Adrenal gland (tissue), 5 donors: ENCODE measurements around the gene ANKS1B.

ENCODE experiments used
- POLR2A ChIP-seq, 2 donors: fragments of 450-650 bp; IDR thresholded peaks; one replicate each; pipeline ENCODE4 v1.6.1; 2017; ENCODE audit warnings: antibody characterized with exemption in 2 of 2, mild to moderate bottlenecking in 2 of 2, moderate library complexity in 1 of 2
- TF ChIP-seq, protein P1 (sequence below), 6 experiments: fragments of 450-650 bp in 4 of 6; fragments of 200-600 bp in 2 of 6; sonication (generic) in 1 of 6; IDR thresholded peaks; 1 replicate in 5 of 6; 2 replicates in 1 of 6; pipeline versions ENCODE4 v1.5.1 to v1.8.0; 2016 to 2021; ENCODE audit warnings: antibody characterized with exemption in 6 of 6, mild to moderate bottlenecking in 2 of 6, moderate library complexity in 1 of 6
- donor health status: DM: no; HTN: no; CAD: no.

DNA sequence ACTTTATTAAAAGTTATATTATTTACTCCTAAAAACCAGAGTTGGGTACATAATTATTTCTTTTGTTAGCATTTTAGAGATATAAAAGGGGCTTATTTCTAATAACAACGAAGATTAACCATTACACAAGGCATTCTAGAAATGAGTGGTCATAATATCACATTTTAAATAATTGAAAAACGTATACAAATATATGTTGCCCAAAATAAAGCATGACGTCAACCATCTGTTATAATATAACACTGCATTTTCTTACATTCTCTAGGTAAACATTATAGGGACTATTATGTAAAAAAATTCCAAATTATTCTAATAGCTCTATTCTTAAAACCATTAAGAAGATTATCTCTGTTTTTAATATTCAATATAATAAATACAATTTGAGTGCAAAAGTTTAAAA lies 792.2 kb downstream of the ANKS1B start:
- TF ChIP-seq, protein P1, sequence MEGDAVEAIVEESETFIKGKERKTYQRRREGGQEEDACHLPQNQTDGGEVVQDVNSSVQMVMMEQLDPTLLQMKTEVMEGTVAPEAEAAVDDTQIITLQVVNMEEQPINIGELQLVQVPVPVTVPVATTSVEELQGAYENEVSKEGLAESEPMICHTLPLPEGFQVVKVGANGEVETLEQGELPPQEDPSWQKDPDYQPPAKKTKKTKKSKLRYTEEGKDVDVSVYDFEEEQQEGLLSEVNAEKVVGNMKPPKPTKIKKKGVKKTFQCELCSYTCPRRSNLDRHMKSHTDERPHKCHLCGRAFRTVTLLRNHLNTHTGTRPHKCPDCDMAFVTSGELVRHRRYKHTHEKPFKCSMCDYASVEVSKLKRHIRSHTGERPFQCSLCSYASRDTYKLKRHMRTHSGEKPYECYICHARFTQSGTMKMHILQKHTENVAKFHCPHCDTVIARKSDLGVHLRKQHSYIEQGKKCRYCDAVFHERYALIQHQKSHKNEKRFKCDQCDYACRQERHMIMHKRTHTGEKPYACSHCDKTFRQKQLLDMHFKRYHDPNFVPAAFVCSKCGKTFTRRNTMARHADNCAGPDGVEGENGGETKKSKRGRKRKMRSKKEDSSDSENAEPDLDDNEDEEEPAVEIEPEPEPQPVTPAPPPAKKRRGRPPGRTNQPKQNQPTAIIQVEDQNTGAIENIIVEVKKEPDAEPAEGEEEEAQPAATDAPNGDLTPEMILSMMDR (IDR thresholded peaks at IDR 0.05): no peak
- no peak for TF ChIP-seq POLR2A (IDR thresholded peaks at IDR 0.05)
